OCI-LY7 (cell line): ENCODE measurements around the gene UBE2D1.

ENCODE experiments used
- CTCF ChIP-seq: fragments of 200-600 bp; sonication (generic); conservative IDR thresholded peaks from 2 replicates; pipeline ENCODE4 v1.5.1; 2014; ENCODE audit warnings: mild to moderate bottlenecking, antibody characterized with exemption, low read length, moderate library complexity, mixed read lengths
- EZH2phosphoT487 ChIP-seq: fragments of 200-600 bp; sonication (generic); IDR thresholded peaks from 2 replicates; pipeline ENCODE4 v1.6.1; 2018; ENCODE audit warnings: low read depth, borderline replicate concordance, mild to moderate bottlenecking, mixed run types, antibody characterized with exemption, low read length, moderate library complexity, mixed read lengths

- no peak for TF ChIP-seq CTCF
- TF ChIP-seq EZH2phosphoT487, result no peak
Measured at GRCh38 chr10:58322072-58322834, 12.6 kb upstream of the UBE2D1 start.
